ENCODE results near the gene RPL27.
A peak's percentile ranks its signal among the peaks of the same experiment; 100 is the strongest.

The RPL27 gene

GRCh38 chr17:43021741-43022512, 23.7 kb downstream of the RPL27 start, which contains the start of gene VAT1:
Gene VAT1, minus strand, starts transcription at chr17:43022385. Its CDS starts 63 bp downstream, at chr17:43022322.
- peak; percentile 56 for DNase-seq

GRCh38 chr17:43024407-43025289, 26.4 kb downstream of the RPL27 start, which contains the start of gene RND2:
Gene RND2, plus strand, starts transcription at chr17:43025231. Its CDS starts 117 bp downstream, at chr17:43025348.
- DNase-seq = peak; percentile 90

GRCh38 chr17:43025290-43025657, 27.1 kb downstream of the RPL27 start:
- DNase-seq = no peak

GRCh38 chr17:43025766-43026537, 27.7 kb downstream of the RPL27 start:
- no peak for DNase-seq

- DNase-seq = no peak
These were observed 28.4 kb downstream of the RPL27 start for GRCh38 chr17:43026595-43026994.

GRCh38 chr17:43027091-43028032, 29.1 kb downstream of the RPL27 start:
- no peak for DNase-seq

GRCh38 chr17:43028221-43028861, 30.1 kb downstream of the RPL27 start:
- no peak for DNase-seq

GRCh38 chr17:43030137-43030767, 32.0 kb downstream of the RPL27 start:
- no peak for DNase-seq

- no peak for DNase-seq
These were observed 33.4 kb downstream of the RPL27 start for GRCh38 chr17:43031666-43032065.

- no peak for DNase-seq
These were observed 36.0 kb downstream of the RPL27 start for GRCh38 chr17:43033948-43034881.

- no peak for DNase-seq
These were observed 36.7 kb downstream of the RPL27 start for GRCh38 chr17:43034894-43035293.

- DNase-seq = no peak
These were observed 41.4 kb downstream of the RPL27 start for GRCh38 chr17:43039646-43040045.

- no peak for DNase-seq
These were observed 42.4 kb downstream of the RPL27 start for GRCh38 chr17:43040655-43041054.

GRCh38 chr17:43042025-43042628, 43.9 kb downstream of the RPL27 start:
- no peak for DNase-seq

GRCh38 chr17:43043307-43043706, 45.1 kb downstream of the RPL27 start:
- DNase-seq = no peak

- no peak for DNase-seq
These were observed 45.8 kb downstream of the RPL27 start for GRCh38 chr17:43044024-43044423.

GRCh38 chr17:43051969-43052368, 53.8 kb downstream of the RPL27 start:
- DNase-seq = no peak
